OCI-LY7 (cell line): ENCODE data around the gene PLK5. TPM values are rescaled to one million over a fixed set of nuclear protein-coding genes. Genes with fewer than 3 reads are reported as not detected.

Source experiments
- BruUV-seq: library from RNA; stranded (reverse); fragments of 400-500 nt; replicated peaks from 2 replicates; lab custom pipeline; 2021; lab: Mats Ljungman, UMichigan
- CTCF ChIA-PET: fragments of 300-600 bp; sonication (Branson Sonifier 250); formaldehyde crosslinking; loops from one replicate; lab custom pipeline; 2022; ENCODE audit warnings: antibody characterized with exemption; ENCODE audit not compliant: unreplicated experiment; lab: Charles Lee
- POLR2A ChIA-PET: fragments of 300-600 bp; sonication (Branson Sonifier 250); formaldehyde crosslinking; loops from one replicate; lab custom pipeline; 2022; ENCODE audit warnings: antibody characterized with exemption; lab: Charles Lee
- DNase-seq: peaks from one replicate; pipeline ENCODE4 v3.0.0-alpha.2; 2015; ENCODE audit warnings: low spot score
- H2AFZ ChIP-seq: fragments of 200-600 bp; sonication (generic), shearing (Covaris generic); 2 replicates; pipeline ENCODE4 v1.6.1; 2014; ENCODE audit warnings: mild to moderate bottlenecking, antibody characterized with exemption, low read length, moderate library complexity
- H3K27ac ChIP-seq: fragments of 200-600 bp; sonication (generic); 2 replicates; pipeline ENCODE4 v1.5.1; 2014; ENCODE audit warnings: mixed run types, low read depth, mild to moderate bottlenecking, moderate library complexity, low read length, inconsistent platforms; ENCODE audit not compliant: poor library complexity, severe bottlenecking
- H3K36me3 ChIP-seq: fragments of 200-600 bp; sonication (generic); 2 replicates; pipeline ENCODE4 v1.6.1; 2014; ENCODE audit warnings: mild to moderate bottlenecking, antibody characterized with exemption, low read length, moderate library complexity, mixed read lengths; ENCODE audit not compliant: insufficient read depth
- H3K4me1 ChIP-seq: fragments of 200-600 bp; sonication (generic); 2 replicates; pipeline ENCODE4 v1.5.1; 2014; ENCODE audit warnings: mild to moderate bottlenecking, low read length; ENCODE audit not compliant: insufficient read depth, poor library complexity, severe bottlenecking
- H3K4me2 ChIP-seq: fragments of 200-600 bp; sonication (generic); 2 replicates; pipeline ENCODE4 v1.6.1; 2014; ENCODE audit warnings: mild to moderate bottlenecking, low read length
- H3K4me3 ChIP-seq: fragments of 200-600 bp; sonication (generic); 2 replicates; pipeline ENCODE4 v1.5.1; 2014; ENCODE audit warnings: mild to moderate bottlenecking, low read depth, low read length; ENCODE audit not compliant: poor library complexity, severe bottlenecking
- H3K79me2 ChIP-seq: fragments of 200-600 bp; sonication (generic); 2 replicates; pipeline ENCODE4 v1.6.1; 2016; ENCODE audit warnings: low read depth, mild to moderate bottlenecking, low read length, moderate library complexity, mixed read lengths; ENCODE audit not compliant: insufficient read depth
- H3K9me2 ChIP-seq: fragments of 200-600 bp; sonication (generic); 2 replicates; pipeline ENCODE4 v1.6.1; 2016; ENCODE audit warnings: mild to moderate bottlenecking, low read length, mixed read lengths; ENCODE audit not compliant: insufficient read depth
- H3K9me3 ChIP-seq: fragments of 200-600 bp; sonication (generic); 2 replicates; pipeline ENCODE4 v1.6.1; 2014; ENCODE audit warnings: mild to moderate bottlenecking, mixed run types, low read length, mixed read lengths
- H4K20me1 ChIP-seq: fragments of 200-600 bp; sonication (generic); 2 replicates; pipeline ENCODE4 v1.6.1; 2014; ENCODE audit warnings: mild to moderate bottlenecking, antibody characterized with exemption, low read length, moderate library complexity, mixed read lengths; ENCODE audit not compliant: insufficient read depth
- EZH2phosphoT487 ChIP-seq: fragments of 200-600 bp; sonication (generic); IDR thresholded peaks from 2 replicates; pipeline ENCODE4 v1.6.1; 2018; ENCODE audit warnings: low read depth, borderline replicate concordance, mild to moderate bottlenecking, mixed run types, antibody characterized with exemption, low read length, moderate library complexity, mixed read lengths
- intact Hi-C: fragments of 100-400 bp; cut with micrococcal nuclease; formaldehyde crosslinking; loops from one replicate; pipeline ENCODE4 v1.10.0; 2022; ENCODE audit not compliant: unreplicated experiment
- total RNA-seq, 2 experiments: library from RNA; depleted of rRNA in 1 of 2; stranded (reverse); fragments of >200 nt in 1 of 2; shearing (Covaris generic) in 1 of 2; gene quantifications; 2 replicates each; pipeline ENCODE4 v1.2.3, GENCODE V29; 2014 to 2022
- TF ChIP-seq, protein P1 (sequence below): fragments of 200-600 bp; sonication (generic); conservative IDR thresholded peaks from 2 replicates; pipeline ENCODE4 v1.5.1; 2014; ENCODE audit warnings: mild to moderate bottlenecking, antibody characterized with exemption, low read length, moderate library complexity, mixed read lengths

The PLK5 gene
- total RNA-seq, 2 experiments from 2014 or later: 0.17 TPM; not detected in 1

DNA sequence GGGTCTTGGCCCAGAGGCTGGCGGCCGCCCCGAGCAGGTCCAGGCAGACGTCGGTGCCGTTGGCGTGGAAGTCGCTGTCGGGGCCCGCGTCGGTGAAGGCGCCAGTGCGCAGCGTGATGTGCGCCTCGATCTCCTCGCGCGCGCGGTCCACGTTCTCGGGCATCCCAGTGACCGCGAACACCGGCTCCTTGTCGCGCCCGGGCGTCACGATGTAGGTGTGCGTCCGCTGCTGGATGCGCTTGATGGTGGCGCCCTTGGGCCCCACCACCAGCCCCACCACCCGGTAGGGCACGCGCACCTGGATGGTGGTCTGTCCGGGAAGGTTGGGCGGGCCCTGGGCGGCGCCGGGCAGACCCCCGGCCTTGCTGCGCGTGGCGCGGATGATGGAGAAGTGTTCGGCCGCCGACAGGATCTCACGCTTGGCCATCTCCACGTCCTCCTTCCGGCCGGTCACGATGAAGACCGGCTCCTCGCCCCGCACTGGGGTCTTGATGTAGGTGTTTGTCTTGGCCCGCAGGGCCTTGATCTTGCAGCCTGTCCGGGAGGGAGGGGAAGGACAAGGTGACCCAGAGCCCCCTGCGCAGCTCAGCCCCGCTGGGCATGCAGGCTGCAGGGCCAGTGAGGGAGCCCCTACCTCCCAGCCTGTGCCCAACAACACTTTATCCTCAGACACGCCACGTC is 32.7 kb downstream of the PLK5 start:
- H3K36me3 ChIP-seq: no peaks in the 10 kb centered on the region
- H3K27ac ChIP-seq: no peak overlapping the region
- H3K4me1 ChIP-seq: no peaks in the 10 kb centered on the region
- intact Hi-C loops: no loop called here
- no peaks in the 10 kb centered on the region for H3K79me2 ChIP-seq
- H2AFZ ChIP-seq: no peak overlapping the region
- H3K4me3 ChIP-seq: no peak overlapping the region
- H4K20me1 ChIP-seq: no peaks in the 10 kb centered on the region
- no peak for DNase-seq
- H3K4me2 ChIP-seq: no peak overlapping the region
- POLR2A ChIA-PET: no interaction called here
- no peaks in the 10 kb centered on the region for H3K9me2 ChIP-seq
- no TSS peak for BruUV-seq
- CTCF ChIA-PET: no interaction called here
- no peak for TF ChIP-seq EZH2phosphoT487
- no peaks in the 10 kb centered on the region for H3K9me3 ChIP-seq

DNA sequence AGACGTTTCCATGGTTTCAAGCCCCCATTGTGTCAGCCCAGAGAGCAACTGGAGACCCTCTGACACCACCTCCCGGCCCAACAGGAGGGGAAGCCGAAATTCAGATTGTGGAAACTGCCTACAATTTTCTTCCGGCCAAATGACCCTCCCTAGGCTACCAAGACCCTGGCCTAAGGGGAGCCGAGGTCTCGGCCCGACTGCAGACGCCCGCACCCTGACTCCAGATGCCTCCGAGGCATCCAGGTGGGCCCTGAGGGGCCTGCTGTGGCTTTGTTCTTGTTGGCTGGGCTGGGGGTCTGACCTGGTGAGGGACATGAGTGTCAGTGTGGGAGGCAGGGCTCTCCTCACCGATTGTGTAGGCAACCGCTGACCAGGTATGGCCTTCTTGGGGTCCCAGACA is 34.7 kb downstream of the PLK5 start:
- Histone ChIP-seq H2AFZ (no peak overlapping the region), H3K9me2 (no peaks in the 10 kb centered on the region), H3K4me3 (no peak overlapping the region), H3K9me3 (no peaks in the 10 kb centered on the region), H3K4me2 (no peak overlapping the region), H4K20me1 (no peaks in the 10 kb centered on the region), H3K36me3 (no peaks in the 10 kb centered on the region), H3K79me2 (no peaks in the 10 kb centered on the region), H3K4me1 (no peaks in the 10 kb centered on the region), H3K27ac (no peak overlapping the region)
- TF ChIP-seq EZH2phosphoT487: no peak
- TF ChIP-seq, protein P1, sequence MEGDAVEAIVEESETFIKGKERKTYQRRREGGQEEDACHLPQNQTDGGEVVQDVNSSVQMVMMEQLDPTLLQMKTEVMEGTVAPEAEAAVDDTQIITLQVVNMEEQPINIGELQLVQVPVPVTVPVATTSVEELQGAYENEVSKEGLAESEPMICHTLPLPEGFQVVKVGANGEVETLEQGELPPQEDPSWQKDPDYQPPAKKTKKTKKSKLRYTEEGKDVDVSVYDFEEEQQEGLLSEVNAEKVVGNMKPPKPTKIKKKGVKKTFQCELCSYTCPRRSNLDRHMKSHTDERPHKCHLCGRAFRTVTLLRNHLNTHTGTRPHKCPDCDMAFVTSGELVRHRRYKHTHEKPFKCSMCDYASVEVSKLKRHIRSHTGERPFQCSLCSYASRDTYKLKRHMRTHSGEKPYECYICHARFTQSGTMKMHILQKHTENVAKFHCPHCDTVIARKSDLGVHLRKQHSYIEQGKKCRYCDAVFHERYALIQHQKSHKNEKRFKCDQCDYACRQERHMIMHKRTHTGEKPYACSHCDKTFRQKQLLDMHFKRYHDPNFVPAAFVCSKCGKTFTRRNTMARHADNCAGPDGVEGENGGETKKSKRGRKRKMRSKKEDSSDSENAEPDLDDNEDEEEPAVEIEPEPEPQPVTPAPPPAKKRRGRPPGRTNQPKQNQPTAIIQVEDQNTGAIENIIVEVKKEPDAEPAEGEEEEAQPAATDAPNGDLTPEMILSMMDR: no peak
- intact Hi-C loops: no loop called here
- POLR2A ChIA-PET: no interaction called here
- DNase-seq: no peak
- CTCF ChIA-PET: interaction anchor here (0.6 kb wide), 1 partner anchor 10 kb away, joined by 3 read pairs; no protein-coding TSS in a partner anchor
- BruUV-seq: no TSS peak

DNA sequence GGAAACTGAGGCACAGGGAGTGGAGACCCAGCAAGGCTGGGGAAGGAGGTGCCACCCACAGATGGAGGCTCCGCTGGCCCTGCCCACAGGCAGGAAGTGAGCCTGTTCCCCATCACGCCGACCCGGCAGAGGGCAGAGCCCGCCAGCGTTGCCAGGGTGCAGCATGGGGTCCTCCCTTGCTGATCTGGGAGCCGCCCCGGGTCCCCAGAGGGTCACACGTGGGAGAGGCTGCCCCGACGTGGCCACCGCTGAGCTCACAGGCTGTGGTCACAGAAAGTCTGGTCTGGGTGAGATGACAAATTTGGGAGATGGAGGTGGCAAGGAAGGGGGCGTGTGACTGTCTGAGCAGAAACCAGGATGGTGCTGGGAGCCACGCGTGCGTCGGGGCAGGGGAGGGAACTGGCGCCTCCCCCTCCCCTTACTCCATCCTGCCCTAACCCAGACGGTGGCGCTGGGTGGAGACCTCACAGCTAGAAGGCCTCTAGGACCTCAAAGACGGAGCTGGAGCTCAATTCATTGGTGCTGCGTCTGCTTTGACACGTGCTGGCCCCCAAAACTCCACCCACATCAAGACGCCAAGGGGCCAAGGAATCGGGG is 36.5 kb downstream of the PLK5 start:
- Histone ChIP-seq H3K27ac (no peak overlapping the region), H3K4me3 (no peak overlapping the region), H2AFZ (no peak overlapping the region), H4K20me1 (no peaks in the 10 kb centered on the region), H3K4me2 (no peak overlapping the region), H3K79me2 (no peaks in the 10 kb centered on the region), H3K9me2 (no peaks in the 10 kb centered on the region), H3K4me1 (no peaks in the 10 kb centered on the region), H3K9me3 (no peaks in the 10 kb centered on the region), H3K36me3 (no peaks in the 10 kb centered on the region)
- no TSS peak for BruUV-seq
- ChIA-PET POLR2A (no interaction called here), CTCF (no interaction called here)
- intact Hi-C loops: no loop called here
- no peak for DNase-seq
- TF ChIP-seq EZH2phosphoT487: no peak
- TF ChIP-seq, protein P1: no peak
